KMS-11 (cell line): Measurements from ENCODE around the gene SCNN1G.

Experiments used
- H2AFZ ChIP-seq: fragments of 200-600 bp; sonication (generic); 2 replicates; pipeline ENCODE4 v1.6.1; 2016; ENCODE audit warnings: antibody characterized with exemption, mixed run types, low read depth
- H3K27ac ChIP-seq: fragments of 200-600 bp; sonication (generic); 2 replicates; pipeline ENCODE4 v1.6.1; 2016; ENCODE audit warnings: mild to moderate bottlenecking, mixed run types
- H3K27me3 ChIP-seq: fragments of 200-600 bp; sonication (generic); 2 replicates; pipeline ENCODE4 v1.6.1; 2017; ENCODE audit warnings: mild to moderate bottlenecking, low read depth, mixed run types, moderate library complexity; ENCODE audit not compliant: insufficient read depth
- H3K36me3 ChIP-seq: fragments of 200-600 bp; sonication (generic); 2 replicates; pipeline ENCODE4 v1.6.1; 2017; ENCODE audit warnings: mild to moderate bottlenecking, mixed run types; ENCODE audit not compliant: insufficient read depth
- H3K4me1 ChIP-seq: fragments of 200-600 bp; sonication (generic); 2 replicates; pipeline ENCODE4 v1.6.1; 2016; ENCODE audit warnings: mild to moderate bottlenecking, low read depth, mixed run types; ENCODE audit not compliant: poor library complexity, severe bottlenecking
- H3K4me2 ChIP-seq: fragments of 200-600 bp; sonication (generic); 2 replicates; pipeline ENCODE4 v1.7.0; 2016; ENCODE audit warnings: mild to moderate bottlenecking, mixed run types
- H3K4me3 ChIP-seq: fragments of 200-600 bp; sonication (generic); IDR thresholded peaks from 2 replicates; pipeline ENCODE4 v1.6.1; 2017; ENCODE audit warnings: low read depth, low read length, mixed read lengths; ENCODE audit not compliant: insufficient read depth
- H3K79me2 ChIP-seq: fragments of 200-600 bp; sonication (generic); 2 replicates; pipeline ENCODE4 v1.6.1; 2016; ENCODE audit warnings: low read depth, mixed run types; ENCODE audit not compliant: insufficient read depth
- H3K9ac ChIP-seq: fragments of 200-600 bp; sonication (generic); 2 replicates; pipeline ENCODE4 v1.6.1; 2016; ENCODE audit warnings: mild to moderate bottlenecking, mixed run types
- H4K20me1 ChIP-seq: fragments of 200-600 bp; sonication (generic); 2 replicates; pipeline ENCODE4 v1.6.1; 2016; ENCODE audit warnings: mild to moderate bottlenecking, mixed run types; ENCODE audit not compliant: insufficient read depth
- TF ChIP-seq, protein P1 (sequence below): fragments of 200-600 bp; sonication (generic); conservative IDR thresholded peaks from 2 replicates; pipeline ENCODE4 v1.6.1; 2017; ENCODE audit warnings: low read depth, mild to moderate bottlenecking, antibody characterized with exemption, low read length, moderate library complexity, mixed read lengths

The SCNN1G gene

DNA sequence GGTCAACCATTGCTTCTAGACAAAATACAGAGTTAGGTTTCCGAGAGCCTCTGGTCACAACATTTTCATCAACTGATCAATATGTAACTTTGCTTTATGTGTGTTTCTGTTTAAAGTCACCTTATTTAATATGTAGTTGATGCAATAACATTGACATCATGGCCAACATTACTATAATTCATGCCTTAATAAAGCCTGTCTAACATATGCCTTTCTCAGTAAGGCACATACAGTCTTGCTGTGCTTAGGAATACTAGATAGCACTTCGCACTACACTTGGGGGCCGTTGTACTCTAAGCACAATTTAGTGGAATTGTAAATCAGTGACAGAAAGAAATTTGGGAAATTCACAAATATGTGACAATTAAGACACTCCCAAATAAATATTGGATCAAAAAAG is 9.6 kb upstream of the SCNN1G start:
- Histone ChIP-seq H3K4me1 (no peaks in the 10 kb centered on the region), H3K27me3 (no peaks in the 10 kb centered on the region), H3K4me2 (no peak overlapping the region), H2AFZ (no peak overlapping the region), H4K20me1 (no peaks in the 10 kb centered on the region), H3K36me3 (no peaks in the 10 kb centered on the region), H3K9ac (no peak overlapping the region), H3K79me2 (no peaks in the 10 kb centered on the region), H3K27ac (no peak overlapping the region), H3K4me3 (no peak overlapping the region)
- TF ChIP-seq, protein P1, sequence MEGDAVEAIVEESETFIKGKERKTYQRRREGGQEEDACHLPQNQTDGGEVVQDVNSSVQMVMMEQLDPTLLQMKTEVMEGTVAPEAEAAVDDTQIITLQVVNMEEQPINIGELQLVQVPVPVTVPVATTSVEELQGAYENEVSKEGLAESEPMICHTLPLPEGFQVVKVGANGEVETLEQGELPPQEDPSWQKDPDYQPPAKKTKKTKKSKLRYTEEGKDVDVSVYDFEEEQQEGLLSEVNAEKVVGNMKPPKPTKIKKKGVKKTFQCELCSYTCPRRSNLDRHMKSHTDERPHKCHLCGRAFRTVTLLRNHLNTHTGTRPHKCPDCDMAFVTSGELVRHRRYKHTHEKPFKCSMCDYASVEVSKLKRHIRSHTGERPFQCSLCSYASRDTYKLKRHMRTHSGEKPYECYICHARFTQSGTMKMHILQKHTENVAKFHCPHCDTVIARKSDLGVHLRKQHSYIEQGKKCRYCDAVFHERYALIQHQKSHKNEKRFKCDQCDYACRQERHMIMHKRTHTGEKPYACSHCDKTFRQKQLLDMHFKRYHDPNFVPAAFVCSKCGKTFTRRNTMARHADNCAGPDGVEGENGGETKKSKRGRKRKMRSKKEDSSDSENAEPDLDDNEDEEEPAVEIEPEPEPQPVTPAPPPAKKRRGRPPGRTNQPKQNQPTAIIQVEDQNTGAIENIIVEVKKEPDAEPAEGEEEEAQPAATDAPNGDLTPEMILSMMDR = no peak

DNA sequence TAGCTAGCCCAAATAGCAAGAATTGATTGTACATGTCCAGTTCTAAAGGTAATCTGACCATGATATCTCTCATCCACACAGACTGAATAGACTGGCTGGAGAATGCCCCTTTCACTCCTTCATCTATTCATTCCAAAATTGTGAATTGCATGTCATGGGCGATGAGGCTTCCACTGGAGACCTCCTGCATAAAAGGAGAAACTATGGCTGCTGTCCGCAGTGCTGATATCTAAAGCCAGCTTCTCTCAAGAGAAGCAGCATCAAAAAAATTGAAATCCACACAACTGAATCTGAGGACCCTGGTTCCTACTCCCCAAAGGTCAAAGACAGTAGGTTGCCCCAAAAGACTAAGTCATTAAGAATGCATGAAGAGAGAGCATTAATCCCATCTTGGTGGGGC is 7.9 kb upstream of the SCNN1G start:
- Histone ChIP-seq H3K36me3 (no peaks in the 10 kb centered on the region), H3K79me2 (no peaks in the 10 kb centered on the region), H4K20me1 (no peaks in the 10 kb centered on the region), H2AFZ (no peak overlapping the region), H3K9ac (no peak overlapping the region), H3K4me1 (no peaks in the 10 kb centered on the region), H3K27ac (no peak overlapping the region), H3K4me2 (no peak overlapping the region), H3K27me3 (no peaks in the 10 kb centered on the region), H3K4me3 (no peak overlapping the region)
- TF ChIP-seq, protein P1 = no peak

DNA sequence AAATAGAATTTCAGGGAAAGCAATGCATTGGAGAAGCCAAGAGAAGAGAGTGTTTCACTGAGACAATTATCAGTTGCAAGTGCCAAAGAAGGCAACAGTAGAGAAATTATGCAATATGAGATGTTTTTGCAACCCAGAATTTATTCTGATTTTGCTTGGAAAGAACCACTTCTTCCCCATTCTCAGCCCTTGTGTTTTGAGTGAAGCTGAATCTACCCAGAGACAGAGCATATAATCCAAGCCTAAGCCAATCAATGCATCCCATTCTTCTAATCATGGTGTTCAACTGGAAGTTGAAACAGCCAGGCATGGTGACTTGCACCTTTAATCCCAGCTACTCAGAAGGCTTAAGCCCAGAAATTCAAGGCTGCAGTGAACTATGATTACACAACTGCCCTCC is 6.9 kb upstream of the SCNN1G start:
- Histone ChIP-seq H3K9ac (no peak overlapping the region), H3K36me3 (no peaks in the 10 kb centered on the region), H4K20me1 (no peaks in the 10 kb centered on the region), H2AFZ (no peak overlapping the region), H3K4me2 (no peak overlapping the region), H3K79me2 (no peaks in the 10 kb centered on the region), H3K4me1 (no peaks in the 10 kb centered on the region), H3K4me3 (no peak overlapping the region), H3K27me3 (no peaks in the 10 kb centered on the region), H3K27ac (no peak overlapping the region)
- TF ChIP-seq, protein P1 = no peak

DNA sequence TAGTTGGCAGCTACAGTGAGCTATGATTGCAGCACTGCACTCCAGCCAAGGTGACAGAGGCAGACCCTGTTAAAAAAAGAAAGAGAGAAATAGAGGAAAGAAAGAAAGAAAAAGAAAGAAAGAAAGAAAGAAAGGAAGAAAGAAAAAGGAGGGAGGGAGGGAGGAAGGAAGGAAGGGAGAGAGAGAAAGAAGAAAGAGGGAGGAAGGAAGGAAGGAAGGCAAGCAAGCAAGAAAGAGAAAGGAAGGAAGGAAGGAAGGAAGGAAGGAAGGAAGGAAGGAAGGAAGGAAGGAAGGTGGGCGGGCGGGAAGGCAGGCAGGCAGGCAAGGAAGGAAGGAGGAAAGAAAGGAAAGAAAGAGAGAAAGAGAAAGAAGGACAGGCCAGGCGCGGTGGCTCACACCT is 1.0 kb upstream of the SCNN1G start:
- no peak overlapping the region for H2AFZ ChIP-seq
- H3K27me3 ChIP-seq = 0 out of 2 replicates have a peak, but pooled peaks cover 2% of the 10 kb centered on the region
- H3K79me2 ChIP-seq = no peaks in the 10 kb centered on the region
- H3K9ac ChIP-seq = no peak overlapping the region
- H3K4me1 ChIP-seq = peaks cover 4% of the 10 kb centered on the region
- no peak overlapping the region; the same call in 1 of the 2 replicates for H3K4me2 ChIP-seq
- TF ChIP-seq, protein P1 = no peak
- no peaks in the 10 kb centered on the region for H4K20me1 ChIP-seq
- H3K27ac ChIP-seq = no peak overlapping the region
- H3K4me3 ChIP-seq = no peak overlapping the region
- no peaks in the 10 kb centered on the region for H3K36me3 ChIP-seq
